Stimulated activated CD8-positive, alpha-beta memory T cell treated with anti-CD3 and anti-CD28 coated beads, Interleukin-15, amount 100 ng/mL, for 4 hours (primary cell): ENCODE data around the gene CDC42SE2.
"Not testable (repeated sequence)": the region's sequence is repeated elsewhere in the genome, so short reads cannot be mapped to it uniquely, and the experiment has no call there.

ENCODE experiments used
- DNase-seq, 2 donors: peaks; one replicate each; pipeline ENCODE4 v3.0.0-alpha.2; 2020; ENCODE audit warnings: low read depth in 2 of 2

The CDC42SE2 gene

GRCh38 chr5:131250751-131251475, 12.9 kb upstream of the CDC42SE2 start:
- no peak for DNase-seq

GRCh38 chr5:131252824-131253171, 11.1 kb upstream of the CDC42SE2 start:
- DNase-seq, result peak in 1 of 2 donors; percentile 65

GRCh38 chr5:131254025-131254424, 9.8 kb upstream of the CDC42SE2 start:
- DNase-seq, result not testable (repeated sequence)

- no peak for DNase-seq
Observed at GRCh38 chr5:131254741-131255140, 9.1 kb upstream of the CDC42SE2 start.

- no peak for DNase-seq
Observed at GRCh38 chr5:131256507-131256823, 7.4 kb upstream of the CDC42SE2 start.

GRCh38 chr5:131258733-131259132, 5.1 kb upstream of the CDC42SE2 start:
- DNase-seq, result no peak

GRCh38 chr5:131259326-131259725, 4.5 kb upstream of the CDC42SE2 start:
- no peak for DNase-seq

- DNase-seq, result no peak
Observed at GRCh38 chr5:131260895-131261294, 3.0 kb upstream of the CDC42SE2 start.

GRCh38 chr5:131261483-131261882, 2.4 kb upstream of the CDC42SE2 start:
- DNase-seq, result no peak

GRCh38 chr5:131262953-131263541, 806 bp upstream of the CDC42SE2 start:
- DNase-seq, result no peak

- no peak for DNase-seq
Observed at GRCh38 chr5:131264451-131265099, 722 bp downstream of the CDC42SE2 start.

- DNase-seq, result no peak
Observed at GRCh38 chr5:131265311-131265803, 1.5 kb downstream of the CDC42SE2 start.

- no peak for DNase-seq
Observed at GRCh38 chr5:131266370-131267060, 2.7 kb downstream of the CDC42SE2 start.

- DNase-seq, result no peak
Observed at GRCh38 chr5:131268758-131269370, 5.0 kb downstream of the CDC42SE2 start.

GRCh38 chr5:131270809-131271208, 7.0 kb downstream of the CDC42SE2 start:
- no peak for DNase-seq

- DNase-seq, result not testable (repeated sequence)
Observed at GRCh38 chr5:131271888-131272287, 8.0 kb downstream of the CDC42SE2 start.

- DNase-seq, result no peak
Observed at GRCh38 chr5:131272307-131272706, 8.5 kb downstream of the CDC42SE2 start.

GRCh38 chr5:131272724-131273123, 8.9 kb downstream of the CDC42SE2 start:
- no peak for DNase-seq

- DNase-seq, result no peak
Observed at GRCh38 chr5:131274326-131275063, 10.6 kb downstream of the CDC42SE2 start.

GRCh38 chr5:131276072-131276471, 12.2 kb downstream of the CDC42SE2 start:
- no peak for DNase-seq

GRCh38 chr5:131277447-131277846, 13.6 kb downstream of the CDC42SE2 start:
- no peak for DNase-seq
